Dendritic cell treated with granulocyte-macrophage colony-stimulating factor and Interleukin-4, amounts not matched to agents 40 ng/mL and 50 ng/mL, for 4 days (primary cell): ENCODE results near the gene MRPL50.

Experiments
- H3K27ac Mint-ChIP-seq: one replicate; pipeline ENCODE4 v1.8.0; 2022; ENCODE audit warnings: mild to moderate bottlenecking, mixed read lengths
- H3K27me3 Mint-ChIP-seq: one replicate; pipeline ENCODE4 v1.8.0; 2022; ENCODE audit warnings: mild to moderate bottlenecking, mixed read lengths
- H3K36me3 Mint-ChIP-seq: one replicate; pipeline ENCODE4 v1.8.0; 2022; ENCODE audit warnings: low read depth, mixed read lengths
- H3K4me1 Mint-ChIP-seq: one replicate; pipeline ENCODE4 v1.8.0; 2022; ENCODE audit warnings: low read depth, mixed read lengths
- H3K4me3 Mint-ChIP-seq: one replicate; pipeline ENCODE4 v1.8.0; 2022; ENCODE audit warnings: mild to moderate bottlenecking, moderate library complexity, mixed read lengths
- H3K9me3 Mint-ChIP-seq: one replicate; pipeline ENCODE4 v1.8.0; 2022; ENCODE audit warnings: mixed read lengths
- intact Hi-C: fragments of 100-400 bp; cut with micrococcal nuclease; formaldehyde crosslinking; loops from one replicate; pipeline ENCODE4 v1.15.0; 2022

The MRPL50 gene

GRCh38 chr9:101432171-101432570 is 33.8 kb upstream of the MRPL50 start:
- Mint-ChIP-seq H3K9me3 (no peaks in the 10 kb centered on the region), H3K27me3 (peaks cover 2% of the 10 kb centered on the region), H3K4me3 (no peak overlapping the region), H3K4me1 (no peaks in the 10 kb centered on the region), H3K27ac (no peak overlapping the region), H3K36me3 (no peaks in the 10 kb centered on the region)
- intact Hi-C loops = loop anchor here (10.0 kb wide), 1 partner anchor 57 kb away; no protein-coding TSS in a partner anchor

GRCh38 chr9:101429736-101430135 is 31.3 kb upstream of the MRPL50 start:
- H3K4me1 Mint-ChIP-seq = no peaks in the 10 kb centered on the region
- H3K36me3 Mint-ChIP-seq = no peaks in the 10 kb centered on the region
- intact Hi-C loops = loop anchor here (10.0 kb wide), 1 partner anchor 55 kb away; no protein-coding TSS in a partner anchor

GRCh38 chr9:101428909-101429308 is 30.5 kb upstream of the MRPL50 start:
- intact Hi-C loops = no loop called here
- H3K4me1 Mint-ChIP-seq = no peaks in the 10 kb centered on the region
- no peak overlapping the region for H3K27ac Mint-ChIP-seq
- H3K36me3 Mint-ChIP-seq = no peaks in the 10 kb centered on the region
- H3K27me3 Mint-ChIP-seq = no peaks in the 10 kb centered on the region
- no peak overlapping the region for H3K4me3 Mint-ChIP-seq
- no peaks in the 10 kb centered on the region for H3K9me3 Mint-ChIP-seq

More at GRCh38 chr9:101429736-101430135, 31.3 kb upstream of the MRPL50 start:
- no peak overlapping the region for H3K4me3 Mint-ChIP-seq
- no peaks in the 10 kb centered on the region for H3K9me3 Mint-ChIP-seq
- no peaks in the 10 kb centered on the region for H3K27me3 Mint-ChIP-seq
- H3K27ac Mint-ChIP-seq = no peak overlapping the region

GRCh38 chr9:101427957-101428655 is 29.7 kb upstream of the MRPL50 start:
- no peaks in the 10 kb centered on the region for H3K9me3 Mint-ChIP-seq
- H3K4me3 Mint-ChIP-seq = no peak overlapping the region
- intact Hi-C loops = no loop called here
- no peak overlapping the region for H3K27ac Mint-ChIP-seq
- no peaks in the 10 kb centered on the region for H3K36me3 Mint-ChIP-seq
- no peaks in the 10 kb centered on the region for H3K27me3 Mint-ChIP-seq
- H3K4me1 Mint-ChIP-seq = no peaks in the 10 kb centered on the region

GRCh38 chr9:101427358-101427757 is 28.9 kb upstream of the MRPL50 start:
- intact Hi-C loops = no loop called here
- Mint-ChIP-seq H3K4me3 (no peak overlapping the region), H3K27ac (no peak overlapping the region), H3K9me3 (no peaks in the 10 kb centered on the region), H3K36me3 (no peaks in the 10 kb centered on the region), H3K27me3 (no peaks in the 10 kb centered on the region), H3K4me1 (no peaks in the 10 kb centered on the region)

- Mint-ChIP-seq H3K9me3 (peaks cover 18% of the 10 kb centered on the region), H3K27ac (no peak overlapping the region), H3K27me3 (no peaks in the 10 kb centered on the region), H3K36me3 (no peaks in the 10 kb centered on the region), H3K4me1 (peaks cover 6% of the 10 kb centered on the region), H3K4me3 (no peak overlapping the region)
- intact Hi-C loops = no loop called here
Measured at GRCh38 chr9:101421653-101422065, 23.2 kb upstream of the MRPL50 start.

- Mint-ChIP-seq H3K36me3 (no peaks in the 10 kb centered on the region), H3K4me1 (peaks cover 6% of the 10 kb centered on the region), H3K27me3 (no peaks in the 10 kb centered on the region), H3K4me3 (no peak overlapping the region), H3K9me3 (peaks cover 25% of the 10 kb centered on the region), H3K27ac (no peak overlapping the region)
- intact Hi-C loops = no loop called here
Measured at GRCh38 chr9:101419863-101420262, 21.4 kb upstream of the MRPL50 start.

- Mint-ChIP-seq H3K36me3 (no peaks in the 10 kb centered on the region), H3K4me1 (peaks cover 6% of the 10 kb centered on the region), H3K9me3 (peaks cover 36% of the 10 kb centered on the region), H3K27ac (no peak overlapping the region), H3K4me3 (no peak overlapping the region), H3K27me3 (no peaks in the 10 kb centered on the region)
- intact Hi-C loops = no loop called here
Measured at GRCh38 chr9:101418518-101419430, 20.4 kb upstream of the MRPL50 start.

GRCh38 chr9:101417977-101418376 is 19.6 kb upstream of the MRPL50 start:
- H3K36me3 Mint-ChIP-seq = no peaks in the 10 kb centered on the region

GRCh38 chr9:101417389-101417788 is 19.0 kb upstream of the MRPL50 start:
- Mint-ChIP-seq H3K27me3 (no peaks in the 10 kb centered on the region), H3K4me1 (peaks cover 6% of the 10 kb centered on the region), H3K9me3 (peaks cover 50% of the 10 kb centered on the region), H3K4me3 (no peak overlapping the region), H3K36me3 (no peaks in the 10 kb centered on the region), H3K27ac (no peak overlapping the region)
- intact Hi-C loops = no loop called here

More at GRCh38 chr9:101417977-101418376, 19.6 kb upstream of the MRPL50 start:
- H3K4me1 Mint-ChIP-seq = peaks cover 6% of the 10 kb centered on the region
- H3K27me3 Mint-ChIP-seq = no peaks in the 10 kb centered on the region
- H3K9me3 Mint-ChIP-seq = peaks cover 44% of the 10 kb centered on the region
- no peak overlapping the region for H3K4me3 Mint-ChIP-seq
- no peak overlapping the region for H3K27ac Mint-ChIP-seq
- intact Hi-C loops = no loop called here

- intact Hi-C loops = no loop called here
- H3K9me3 Mint-ChIP-seq = peaks cover 68% of the 10 kb centered on the region
- peaks cover 6% of the 10 kb centered on the region for H3K4me1 Mint-ChIP-seq
- H3K27ac Mint-ChIP-seq = no peak overlapping the region
- H3K36me3 Mint-ChIP-seq = no peaks in the 10 kb centered on the region
- no peak overlapping the region for H3K4me3 Mint-ChIP-seq
- H3K27me3 Mint-ChIP-seq = no peaks in the 10 kb centered on the region
Measured at GRCh38 chr9:101415578-101415977, 17.2 kb upstream of the MRPL50 start.

GRCh38 chr9:101414839-101415238 is 16.4 kb upstream of the MRPL50 start:
- intact Hi-C loops = no loop called here
- Mint-ChIP-seq H3K4me1 (peaks cover 6% of the 10 kb centered on the region), H3K27ac (no peak overlapping the region), H3K9me3 (peaks cover 76% of the 10 kb centered on the region), H3K36me3 (no peaks in the 10 kb centered on the region), H3K4me3 (no peak overlapping the region), H3K27me3 (no peaks in the 10 kb centered on the region)

- Mint-ChIP-seq H3K36me3 (peaks cover 53% of the 10 kb centered on the region), H3K4me3 (no peak overlapping the region), H3K27ac (no peak overlapping the region), H3K4me1 (no peaks in the 10 kb centered on the region), H3K27me3 (no peaks in the 10 kb centered on the region), H3K9me3 (peaks cover 97% of the 10 kb centered on the region)
- intact Hi-C loops = no loop called here
Measured at GRCh38 chr9:101409079-101409477, 10.7 kb upstream of the MRPL50 start.

- Mint-ChIP-seq H3K4me1 (no peaks in the 10 kb centered on the region), H3K36me3 (peaks cover 59% of the 10 kb centered on the region), H3K27me3 (no peaks in the 10 kb centered on the region), H3K9me3 (peaks cover 97% of the 10 kb centered on the region), H3K27ac (no peak overlapping the region), H3K4me3 (no peak overlapping the region)
- intact Hi-C loops = no loop called here
Measured at GRCh38 chr9:101408374-101409078, 10.1 kb upstream of the MRPL50 start.
